DMS 273 treated with DMSO at 0.1 percent for 48 hours (cell line): Measurements from ENCODE around the gene PCCA.
"Not testable (repeated sequence)": the region's sequence is repeated elsewhere in the genome, so short reads cannot be mapped to it uniquely, and the experiment has no call there.

Experiments
- DNase-seq: peaks from one replicate; lab custom pipeline; 2025; lab: John Stamatoyannopoulos, UW

PCCA gene

DNA sequence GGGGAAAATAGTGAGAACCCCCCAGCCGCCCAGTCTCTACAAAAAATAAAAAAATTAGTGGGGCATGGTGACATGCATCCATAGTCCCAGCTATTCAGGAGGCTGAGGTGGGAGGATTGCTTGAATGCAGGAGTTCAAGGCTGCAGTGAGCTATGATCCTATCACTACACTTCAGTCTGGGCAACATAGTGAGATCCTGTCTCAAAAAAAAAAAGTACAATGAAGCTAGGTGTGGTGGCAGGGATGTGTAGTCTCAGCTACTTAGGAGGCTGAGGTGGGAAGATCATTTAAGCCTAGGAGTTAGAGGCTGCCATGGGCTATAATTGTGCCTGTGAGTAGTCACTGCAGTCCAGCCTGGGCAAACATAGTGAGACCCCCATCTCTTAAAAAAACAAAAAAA lies 8.9 kb downstream of the PCCA start:
- no peak for DNase-seq

DNA sequence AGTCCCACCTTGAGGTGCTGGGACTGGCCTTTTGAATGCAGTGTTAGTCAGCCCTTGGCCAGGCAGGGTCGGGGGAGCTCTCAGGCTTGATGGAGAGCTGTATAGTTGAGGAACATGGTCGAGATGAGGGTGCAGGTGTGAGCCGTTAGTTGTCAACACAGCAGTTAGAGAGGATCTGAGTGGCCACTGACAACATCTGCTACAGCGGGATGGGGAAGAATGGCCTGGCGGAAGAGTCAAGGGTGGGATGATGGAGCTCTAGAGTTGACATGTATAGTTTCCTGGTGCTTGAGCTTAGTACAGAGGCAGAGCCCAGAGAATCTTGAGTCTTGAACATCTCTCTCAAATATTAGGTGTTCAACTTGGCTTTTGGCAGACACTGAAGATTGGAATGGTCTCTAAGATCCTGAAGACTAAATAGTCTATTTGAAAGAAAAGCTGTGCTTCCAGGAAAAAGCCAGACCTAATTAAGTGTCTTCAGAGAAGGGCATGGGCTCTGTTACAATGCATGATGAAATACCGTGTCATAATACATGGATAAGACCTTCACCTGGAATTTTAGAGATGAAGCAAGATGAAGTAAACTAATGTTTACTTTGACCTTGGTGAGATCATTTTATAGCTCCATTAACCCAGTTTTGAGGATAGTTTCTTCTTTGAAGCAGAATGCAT lies 9.7 kb downstream of the PCCA start:
- no peak for DNase-seq

DNA sequence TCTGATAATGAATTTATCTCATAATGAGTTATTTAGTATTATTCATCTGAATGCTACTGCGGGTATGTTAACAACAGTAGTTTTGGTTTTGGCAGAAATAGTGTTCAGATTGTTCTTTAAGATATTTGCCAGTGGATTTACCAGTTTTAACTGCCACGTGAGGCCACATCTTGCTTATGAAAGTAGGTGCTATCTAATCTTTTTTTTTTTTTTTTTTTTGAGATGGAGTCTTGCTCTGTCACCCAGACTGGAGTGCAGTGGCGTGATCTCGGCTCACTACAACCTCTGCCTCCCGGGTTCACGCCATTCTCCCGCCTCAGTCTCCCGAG lies 10.2 kb downstream of the PCCA start:
- not testable (repeated sequence) for DNase-seq

DNA sequence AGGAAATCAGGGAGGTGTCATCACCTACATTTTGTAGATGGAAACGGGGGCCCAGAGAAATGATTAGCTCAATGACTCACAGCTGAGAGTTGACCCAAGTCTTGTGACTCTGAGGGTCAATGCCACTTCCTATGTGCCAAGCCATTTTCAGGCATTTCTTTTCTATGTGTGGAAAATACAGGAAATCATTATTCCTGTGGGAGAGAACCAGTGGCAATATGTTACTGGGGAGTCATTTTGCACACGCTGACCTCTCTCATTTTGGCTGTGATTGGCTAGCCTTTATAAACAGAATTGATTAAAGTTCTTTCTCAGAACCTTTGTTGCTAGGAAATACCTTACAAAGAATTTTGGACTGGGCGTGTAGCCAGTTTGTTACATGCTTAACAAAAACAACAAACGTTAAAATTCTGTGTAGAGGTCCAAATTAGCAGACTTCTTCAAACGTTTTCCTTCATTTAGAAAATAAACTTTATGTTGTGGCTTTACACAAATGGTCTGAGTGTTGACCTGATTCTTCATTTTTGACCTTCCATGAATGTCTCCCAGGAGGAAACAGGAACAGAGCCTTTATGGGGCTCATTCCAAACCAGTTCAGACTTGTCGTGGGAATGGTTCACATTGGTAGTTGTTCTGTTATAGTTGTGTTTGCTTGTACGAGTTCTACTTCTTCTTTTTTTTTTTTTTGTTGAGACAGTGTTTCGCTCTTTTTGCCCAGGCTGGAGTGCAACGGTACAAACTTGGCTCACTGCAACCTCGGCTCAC lies 11.4 kb downstream of the PCCA start:
- DNase-seq, result no peak

DNA sequence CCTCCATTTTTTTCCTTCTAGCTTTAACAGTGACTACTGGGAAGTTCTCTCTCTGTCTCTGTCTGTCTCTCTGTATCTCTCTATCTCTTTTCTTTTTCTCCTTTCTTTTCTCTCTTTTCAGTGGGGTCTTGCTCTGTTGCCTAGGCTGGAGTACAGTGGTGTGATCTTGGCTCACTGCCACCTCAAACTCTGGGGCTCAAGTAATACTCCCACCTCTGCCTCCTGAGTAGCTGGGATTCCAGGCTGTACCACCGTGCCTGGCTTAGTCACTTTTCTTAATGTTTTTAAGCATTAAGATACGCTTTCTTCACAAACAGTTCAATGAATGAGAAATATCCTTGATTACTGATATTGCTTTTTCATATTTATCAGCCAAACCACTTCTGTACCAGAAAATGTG lies 13.1 kb downstream of the PCCA start:
- DNase-seq, result no peak

DNA sequence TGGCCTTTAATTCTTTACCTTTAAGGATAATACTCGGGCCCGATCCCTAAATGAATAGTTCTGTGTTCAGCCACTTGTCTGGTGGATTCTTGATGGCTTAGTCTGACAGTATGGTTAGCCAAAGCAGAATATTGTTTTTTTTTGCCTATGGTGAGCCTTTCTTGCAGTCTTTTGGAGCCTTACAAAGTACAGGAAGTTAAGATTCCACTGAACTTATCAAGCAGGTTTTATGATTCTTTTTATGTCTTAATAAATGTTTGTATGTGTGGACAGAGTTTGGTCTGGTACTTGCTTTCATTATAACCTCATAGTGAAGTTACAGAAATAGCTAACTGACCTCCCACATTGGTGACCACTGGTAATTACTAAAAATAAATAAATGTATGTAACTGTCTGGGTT lies 17.1 kb downstream of the PCCA start:
- DNase-seq, result no peak

DNA sequence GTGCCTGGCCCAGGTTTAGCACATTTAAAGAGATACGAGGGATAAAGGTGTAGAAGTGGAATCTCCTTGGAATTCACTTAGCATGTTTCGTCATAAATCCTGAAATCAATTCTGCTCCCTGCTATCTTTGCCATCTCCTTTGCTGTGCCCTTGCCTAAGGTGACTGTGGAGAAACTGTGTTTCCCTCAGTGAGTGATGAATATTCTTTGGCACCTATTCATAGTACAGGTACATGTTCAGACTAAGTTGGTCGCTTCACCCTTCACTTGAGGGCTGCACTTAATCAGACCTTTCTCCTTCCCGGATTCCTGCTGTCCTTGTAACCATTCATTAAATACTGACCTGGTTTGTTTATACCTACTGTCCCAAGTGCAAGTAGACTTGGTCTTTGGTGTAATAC lies 17.8 kb downstream of the PCCA start:
- no peak for DNase-seq

DNA sequence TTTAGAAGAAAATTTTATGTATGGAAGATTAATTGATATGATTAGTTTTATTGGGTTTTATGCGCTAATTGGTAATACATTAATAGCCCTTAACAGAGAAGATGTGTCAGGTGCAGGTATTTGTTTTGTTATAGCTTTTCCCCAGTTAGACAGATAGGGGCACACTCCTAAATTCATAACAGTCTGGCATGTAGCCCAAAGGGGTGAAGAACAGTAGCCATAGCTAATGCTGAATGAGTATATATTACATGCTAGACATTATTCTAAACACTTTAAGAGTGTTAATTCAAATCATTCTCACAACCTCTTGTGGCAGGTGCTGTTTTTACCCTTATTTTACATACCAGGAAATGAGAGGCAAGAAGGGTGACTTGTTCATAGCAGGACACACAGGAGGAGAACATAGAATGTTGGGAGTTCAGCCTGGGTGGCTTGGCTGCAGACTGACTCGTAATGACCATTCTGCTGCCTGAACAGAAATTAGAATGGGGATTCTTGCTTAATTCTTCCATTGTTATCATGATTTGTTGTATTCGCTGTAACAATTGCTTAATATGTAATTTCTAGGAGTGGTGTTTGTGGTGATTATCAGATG lies 20.1 kb downstream of the PCCA start:
- no peak for DNase-seq

DNA sequence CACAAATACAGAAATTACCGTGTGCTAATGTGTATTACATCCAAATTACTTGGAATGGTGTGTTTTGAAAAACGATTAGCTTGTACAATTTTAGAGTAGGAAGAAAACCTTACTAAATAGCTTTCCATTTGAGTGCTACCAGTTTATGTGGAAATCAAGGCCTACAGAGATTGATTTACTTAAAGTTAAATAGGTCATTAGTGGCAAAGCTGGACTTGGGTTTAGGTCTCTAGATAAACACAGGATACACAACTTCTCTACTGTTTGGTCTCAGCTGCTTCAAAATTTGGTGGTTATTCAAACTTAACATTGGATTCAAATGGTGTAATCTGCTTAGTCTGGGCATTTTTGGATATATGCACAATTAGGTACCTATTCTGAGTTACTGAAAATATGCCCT lies 21.4 kb downstream of the PCCA start:
- DNase-seq, result no peak

DNA sequence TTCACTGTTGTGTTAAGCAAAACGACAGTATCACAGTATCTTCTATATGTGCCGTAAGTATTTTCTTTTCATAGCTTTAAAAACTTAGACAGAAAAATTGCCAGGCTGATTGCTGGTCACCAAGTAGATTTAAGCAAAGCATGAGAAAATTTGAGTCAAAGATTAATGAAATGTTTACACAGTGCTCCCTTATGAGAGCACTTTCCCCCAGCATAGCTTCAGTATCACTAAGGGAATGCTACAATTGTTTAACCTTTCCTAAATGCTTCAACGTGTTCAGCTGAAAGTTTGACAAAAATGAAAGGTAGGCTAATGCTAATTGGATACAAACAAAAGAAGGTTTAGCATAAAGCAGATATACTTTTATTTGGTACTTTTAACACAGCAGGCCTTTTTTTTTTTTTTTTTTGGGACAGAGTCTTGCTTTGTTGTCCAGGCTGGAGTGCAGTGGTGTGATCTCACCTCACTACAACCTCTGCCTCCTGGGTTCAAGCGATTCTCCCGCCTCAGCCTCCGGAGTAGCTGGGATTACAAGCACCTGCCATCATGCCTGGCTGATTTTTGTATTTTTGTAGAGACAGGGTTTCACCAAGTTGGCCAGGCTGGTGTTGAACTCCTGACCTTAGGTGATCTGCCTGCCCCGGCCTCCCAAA lies 23.4 kb downstream of the PCCA start:
- no peak for DNase-seq

DNA sequence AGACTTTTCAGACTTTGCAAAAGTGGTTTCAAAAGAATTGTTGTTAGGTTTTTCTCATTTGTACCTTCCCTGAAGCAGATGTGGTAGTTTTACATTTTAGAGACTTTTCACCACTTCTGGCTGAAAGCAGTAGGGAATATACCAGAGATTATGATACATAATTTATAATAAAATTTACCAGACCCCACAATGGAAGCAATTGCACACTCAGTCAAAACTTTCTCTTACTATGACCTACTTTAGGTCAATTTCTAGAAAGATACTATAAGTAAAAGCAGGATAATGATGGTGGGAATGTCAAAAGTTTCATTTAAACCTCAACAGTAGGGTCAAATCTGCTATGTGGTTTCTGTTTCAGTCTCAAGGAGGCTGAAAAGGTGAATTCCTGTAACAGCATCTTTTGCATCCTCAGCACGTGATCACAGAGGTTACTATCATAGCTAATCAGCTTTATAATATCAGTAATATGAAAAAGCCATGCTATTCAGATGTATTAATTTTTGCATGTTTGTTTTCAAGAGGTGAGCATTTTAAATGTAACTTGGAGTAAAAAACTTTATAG lies 26.9 kb downstream of the PCCA start:
- DNase-seq, result no peak

DNA sequence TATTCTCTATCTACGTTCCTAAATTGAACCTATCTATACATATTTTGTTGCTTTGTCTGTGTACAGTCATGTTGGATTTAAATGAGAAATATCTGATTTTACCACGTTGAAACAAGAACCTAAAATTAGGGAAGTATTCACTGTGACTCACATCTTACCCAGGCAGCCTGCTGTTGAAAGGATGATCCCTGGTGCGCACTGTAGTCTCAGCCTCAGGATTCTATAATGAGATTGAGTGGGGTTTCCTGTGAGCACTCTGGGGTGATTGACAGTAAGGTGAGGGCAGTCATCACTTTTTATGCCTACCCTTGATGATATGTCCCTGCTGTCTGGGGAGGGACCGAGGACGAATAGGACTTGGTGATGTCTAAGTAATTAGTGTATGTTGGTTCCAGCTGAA lies 35.4 kb downstream of the PCCA start:
- no peak for DNase-seq

DNA sequence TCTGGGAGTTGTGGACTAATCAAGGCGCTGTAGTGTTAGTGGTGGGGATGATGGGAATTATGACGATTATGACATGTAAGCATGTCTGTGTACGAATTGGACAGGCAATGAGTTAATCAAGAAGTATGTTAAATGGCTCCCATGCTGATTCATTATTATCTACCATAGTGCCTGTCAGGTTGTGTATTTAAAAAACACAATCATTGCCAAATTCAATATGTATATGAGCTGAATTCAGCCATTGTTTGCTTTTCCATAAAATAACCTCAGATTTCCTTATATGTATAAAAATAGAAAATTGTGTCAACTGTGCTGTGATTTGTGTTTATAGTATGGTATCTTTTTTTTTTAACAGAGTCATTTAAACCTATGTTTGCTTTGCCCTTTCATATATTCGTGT lies 37.1 kb downstream of the PCCA start:
- no peak for DNase-seq

DNA sequence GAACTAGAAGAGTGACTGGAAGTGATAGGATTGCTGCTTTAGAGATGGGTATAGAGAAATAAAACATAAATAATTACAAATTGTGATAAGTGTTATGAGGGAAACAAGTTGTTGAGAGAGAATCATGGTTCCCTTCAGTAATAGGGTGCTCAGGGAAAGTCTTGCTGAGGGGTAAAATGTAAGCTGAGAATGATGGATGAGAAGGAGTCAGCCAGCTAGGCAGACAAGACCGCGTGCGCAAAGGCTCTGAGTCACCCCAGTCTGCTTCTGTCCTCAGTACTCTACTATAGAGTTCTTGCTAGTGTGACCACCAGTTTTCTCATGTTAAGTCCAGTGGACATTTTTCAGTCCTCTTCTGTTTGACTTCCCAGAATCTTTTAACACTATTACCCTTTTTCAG lies 39.5 kb downstream of the PCCA start:
- no peak for DNase-seq

DNA sequence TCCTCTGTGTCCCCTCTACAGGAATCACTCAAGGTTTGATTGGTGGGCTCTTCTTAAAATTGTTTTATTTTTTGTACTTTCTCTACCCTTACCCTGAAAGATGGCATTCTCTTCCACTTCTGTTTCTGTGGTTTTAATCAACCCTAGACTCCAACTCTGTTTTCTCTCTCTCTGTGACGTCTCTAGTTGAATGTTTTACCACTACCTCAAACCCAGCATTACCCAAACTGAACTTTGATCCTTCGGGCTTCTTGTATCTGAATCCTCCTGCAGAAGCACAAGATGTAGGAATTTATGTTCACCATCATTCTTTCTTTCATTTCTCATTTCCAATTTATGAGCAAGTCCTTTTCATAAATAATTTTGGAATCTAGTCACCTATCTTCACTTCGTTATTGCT lies 39.9 kb downstream of the PCCA start:
- DNase-seq, result no peak

DNA sequence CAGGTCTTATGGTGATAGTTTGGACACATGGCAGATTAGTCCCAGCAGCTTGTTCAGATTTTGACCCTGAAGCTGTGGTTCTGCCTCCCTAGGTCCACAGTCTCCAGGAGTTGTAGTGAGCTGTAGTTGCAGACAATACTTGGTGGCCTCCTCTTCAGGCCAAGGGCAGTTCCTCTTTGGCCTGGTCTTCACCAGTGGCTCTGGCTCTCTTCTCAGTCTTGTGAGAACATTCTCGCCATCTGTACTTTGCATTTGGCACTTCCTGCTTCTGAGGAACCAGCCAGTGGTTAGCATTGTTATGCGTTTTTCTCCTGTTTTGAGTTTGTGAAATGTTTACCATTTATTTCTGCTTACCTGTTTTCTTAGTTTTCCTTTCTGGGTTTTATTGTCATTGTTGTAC lies 40.7 kb downstream of the PCCA start:
- no peak for DNase-seq

DNA sequence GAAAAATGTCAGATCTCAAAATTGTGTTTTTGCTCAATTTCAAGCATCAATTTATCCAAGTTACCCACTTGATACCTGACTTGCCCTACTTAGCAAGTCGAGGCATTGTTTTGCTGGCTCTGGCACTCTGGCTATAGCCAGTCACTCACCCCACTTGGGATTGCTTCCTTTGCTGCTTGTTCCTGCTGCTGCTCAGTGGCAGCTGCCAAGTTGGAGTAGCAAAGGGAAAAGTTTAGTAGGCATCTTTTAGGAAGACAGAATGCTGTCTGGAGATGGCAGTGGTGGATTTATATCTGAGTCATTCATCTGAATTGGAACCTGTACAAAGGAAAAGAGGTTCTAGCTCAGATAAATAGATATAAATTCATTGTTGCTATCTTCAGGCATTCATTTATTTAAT lies 41.2 kb downstream of the PCCA start:
- DNase-seq, result no peak

DNA sequence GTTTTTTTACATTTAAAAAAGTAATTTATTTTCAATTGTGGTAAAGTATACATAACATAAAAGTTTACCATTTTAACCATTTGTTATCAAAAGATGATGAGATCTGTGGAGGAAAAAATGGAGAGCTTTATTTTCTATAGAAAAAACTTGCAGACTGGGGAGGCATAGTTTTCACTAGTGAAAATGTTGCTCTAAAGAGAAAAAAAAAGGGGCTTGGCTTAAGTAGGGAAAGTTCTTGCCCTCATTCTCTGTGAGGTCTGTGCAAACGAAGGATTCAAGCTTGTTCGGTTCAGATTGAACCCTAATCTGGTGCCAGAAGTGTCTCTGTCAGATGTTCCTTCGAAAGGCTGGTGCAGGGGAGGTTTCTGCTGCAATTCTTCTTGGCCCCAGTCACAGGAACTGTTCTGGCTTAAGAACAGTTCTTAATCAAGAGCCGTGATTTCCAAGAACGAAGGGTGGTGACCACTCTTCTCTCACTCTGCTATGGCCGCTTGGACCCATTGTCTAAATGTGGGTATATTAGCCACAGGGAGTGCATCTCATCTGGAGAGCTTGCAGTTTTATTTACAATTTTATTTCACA lies 42.1 kb downstream of the PCCA start:
- DNase-seq, result no peak

DNA sequence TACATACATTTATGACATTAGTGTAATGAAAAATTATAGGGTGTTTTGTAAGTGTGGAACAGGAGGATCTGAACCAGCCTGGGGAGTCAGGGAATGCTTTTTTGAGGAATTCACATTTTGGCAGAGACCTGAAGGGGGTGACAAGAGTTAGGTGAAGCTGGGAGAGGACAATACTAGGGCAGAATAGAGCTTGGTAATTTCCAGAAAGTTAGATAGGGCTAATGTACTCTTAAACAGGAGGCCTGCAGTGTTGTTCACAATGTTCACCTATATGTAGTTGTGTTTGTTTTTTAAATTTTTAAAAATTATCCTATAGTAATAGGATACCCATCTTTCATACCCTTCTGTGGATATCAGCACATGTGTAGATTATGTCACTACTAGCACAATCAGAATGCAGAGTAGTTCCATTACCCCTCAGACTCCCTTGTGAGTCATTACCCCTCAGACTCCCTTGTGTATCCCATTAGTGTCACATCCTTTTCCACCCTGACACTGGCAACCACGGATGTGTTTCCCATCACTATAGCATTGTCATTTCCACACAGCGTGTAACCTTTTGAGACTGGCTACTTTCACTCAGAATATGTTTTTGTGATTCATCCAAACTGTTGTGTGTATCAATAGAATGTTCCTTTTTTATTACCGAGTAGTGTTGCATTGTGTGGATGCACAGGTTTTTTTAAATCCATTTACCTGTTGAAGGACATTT lies 43.1 kb downstream of the PCCA start:
- DNase-seq, result no peak

DNA sequence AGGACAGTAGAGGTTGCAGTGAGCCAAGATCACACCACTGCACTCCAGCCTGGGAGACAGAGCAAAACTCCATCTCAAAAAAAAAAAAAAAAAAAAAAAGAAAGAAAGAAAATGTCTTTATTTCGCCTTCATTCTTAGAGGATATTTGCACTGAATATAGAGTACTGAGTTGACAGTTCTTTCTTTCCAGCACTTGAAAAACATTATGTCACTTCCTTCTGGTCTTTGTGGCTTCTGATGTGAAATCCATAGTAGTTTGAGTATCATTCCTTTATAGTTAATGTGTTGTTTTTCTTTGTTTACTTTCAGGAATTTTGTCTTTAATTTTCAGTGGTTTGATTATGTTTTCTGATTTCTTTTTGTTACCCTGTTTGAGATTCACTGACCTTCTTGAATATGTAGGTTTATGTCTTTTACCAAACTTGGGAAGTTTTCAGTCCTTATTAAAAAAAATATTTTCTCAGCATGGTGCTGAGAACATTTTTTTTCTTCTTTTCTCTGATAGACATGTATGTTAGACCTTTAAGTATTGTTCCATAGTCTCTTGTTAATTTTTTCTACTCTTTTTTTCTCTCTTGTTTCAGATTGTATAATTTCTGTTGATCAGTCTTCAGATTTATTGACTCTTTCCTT lies 50.1 kb downstream of the PCCA start:
- no peak for DNase-seq

DNA sequence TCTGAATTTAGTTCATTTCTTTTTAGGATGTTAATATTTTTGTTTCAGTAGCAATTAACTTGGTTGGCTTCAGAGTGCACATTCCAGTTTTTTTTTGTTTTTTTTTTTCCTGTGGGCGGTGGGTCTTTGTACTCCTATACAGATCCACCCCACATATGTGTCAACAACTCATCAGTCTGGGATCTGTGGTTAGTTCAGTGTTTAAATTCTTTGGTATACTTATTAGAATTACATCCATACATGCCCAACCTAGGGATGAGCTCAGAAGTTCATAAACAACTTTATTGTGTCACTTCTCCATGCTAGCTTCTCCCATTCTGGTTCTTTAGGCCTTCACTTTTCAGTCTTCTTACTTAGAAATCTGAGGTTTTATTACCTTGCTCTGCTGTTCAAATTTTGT lies 50.9 kb downstream of the PCCA start:
- no peak for DNase-seq
